HepG2 (cell line): Measurements from ENCODE around the gene ADARB2. TPM values are rescaled to one million over a fixed set of nuclear protein-coding genes. Genes with fewer than 3 reads are reported as not detected.
A peak's percentile ranks its signal among the peaks of the same experiment; 100 is the strongest.

Experiments
- CBX2 ChIP-seq, 2 experiments: fragments of 200-600 bp in 1 of 2; sonication (generic); formaldehyde crosslinking in 1 of 2; IDR thresholded peaks; 2 replicates each; pipeline versions ENCODE4 v1.7.0 to v1.8.1; 2018 to 2022; ENCODE audit warnings: low read depth in 2 of 2, low read length in 1 of 2, mild to moderate bottlenecking in 1 of 2, missing genetic modification reagents in 1 of 2
- CREBL2 ChIP-seq: sonication (generic); formaldehyde crosslinking; IDR thresholded peaks from 2 replicates; pipeline ENCODE4 v1.8.1; 2023; ENCODE audit warnings: missing genetic modification reagents, mild to moderate bottlenecking, borderline replicate concordance
- GZF1 ChIP-seq: sonication (generic); formaldehyde crosslinking; IDR thresholded peaks from 2 replicates; pipeline ENCODE4 v1.5.1; 2020; ENCODE audit warnings: mild to moderate bottlenecking, missing genetic modification reagents
- KDM5B ChIP-seq: sonication (generic); formaldehyde crosslinking; IDR thresholded peaks from 2 replicates; pipeline ENCODE4 v1.4.0; 2020; ENCODE audit warnings: missing genetic modification reagents, mild to moderate bottlenecking, borderline replicate concordance
- KLF15 ChIP-seq: sonication (generic); formaldehyde crosslinking; IDR thresholded peaks from 2 replicates; pipeline ENCODE4 v1.8.1; 2023; ENCODE audit warnings: borderline replicate concordance, mild to moderate bottlenecking, inconsistent platforms, missing genetic modification reagents, mixed read lengths
- KMT2B ChIP-seq: IDR thresholded peaks from 2 replicates; pipeline ENCODE4 v1.6.1; 2016; ENCODE audit warnings: missing genetic modification reagents, missing compliant biosample characterization
- RBM22 ChIP-seq: fragments of 200-400 bp; formaldehyde crosslinking; optimal IDR thresholded peaks from 2 replicates; pipeline ENCODE3; 2017; ENCODE audit warnings: mild to moderate bottlenecking, low read length, moderate library complexity
- TBP ChIP-seq: sonication (generic); formaldehyde crosslinking; IDR thresholded peaks from 2 replicates; pipeline ENCODE4 v1.5.0; 2020; ENCODE audit warnings: missing genetic modification reagents
- TCF7 ChIP-seq: sonication (generic); IDR thresholded peaks from 2 replicates; pipeline ENCODE4 v1.6.1; 2016; ENCODE audit warnings: antibody characterized with exemption, low read depth
- TFE3 ChIP-seq: IDR thresholded peaks from 2 replicates; pipeline ENCODE4 v1.6.1; 2016
- TRAFD1 ChIP-seq: sonication (generic); formaldehyde crosslinking; IDR thresholded peaks from 2 replicates; pipeline ENCODE4 v1.5.1; 2020; ENCODE audit warnings: missing genetic modification reagents, mild to moderate bottlenecking, borderline replicate concordance
- TSC22D2 ChIP-seq: sonication (generic); formaldehyde crosslinking; IDR thresholded peaks from 2 replicates; pipeline ENCODE4 v1.5.1; 2020; ENCODE audit warnings: missing genetic modification reagents, mild to moderate bottlenecking, borderline replicate concordance
- YEATS2 ChIP-seq: sonication (generic); formaldehyde crosslinking; IDR thresholded peaks from 2 replicates; pipeline ENCODE4 v1.4.0; 2020; ENCODE audit warnings: missing genetic modification reagents, borderline replicate concordance
- ZBTB10 ChIP-seq: sonication (generic); formaldehyde crosslinking; IDR thresholded peaks from 2 replicates; pipeline ENCODE4 v1.4.0; 2020; ENCODE audit warnings: missing genetic modification reagents, borderline replicate concordance
- ZBTB49 ChIP-seq: sonication (generic); formaldehyde crosslinking; IDR thresholded peaks from 2 replicates; pipeline ENCODE4 v1.4.0; 2020; ENCODE audit warnings: missing genetic modification reagents, borderline replicate concordance
- ZFX ChIP-seq: sonication (generic); formaldehyde crosslinking; IDR thresholded peaks from 2 replicates; pipeline ENCODE4 v1.4.0; 2020; ENCODE audit warnings: mild to moderate bottlenecking, low read depth, missing genetic modification reagents, moderate library complexity
- ZMYM4 ChIP-seq: sonication (generic); formaldehyde crosslinking; IDR thresholded peaks from 2 replicates; pipeline ENCODE4 v1.8.1; 2023; ENCODE audit warnings: mild to moderate bottlenecking, missing genetic modification reagents
- ZNF354B ChIP-seq: sonication (generic); formaldehyde crosslinking; IDR thresholded peaks from 2 replicates; pipeline ENCODE4 v1.8.0; 2022; ENCODE audit warnings: mild to moderate bottlenecking, missing genetic modification reagents
- ZNF468 ChIP-seq: sonication (generic); formaldehyde crosslinking; IDR thresholded peaks from 2 replicates; pipeline ENCODE4 v1.8.0; 2022; ENCODE audit warnings: mild to moderate bottlenecking, moderate library complexity, missing genetic modification reagents
- ZNF567 ChIP-seq: sonication (generic); formaldehyde crosslinking; IDR thresholded peaks from 2 replicates; pipeline ENCODE4 v1.8.1; 2023; ENCODE audit warnings: mild to moderate bottlenecking, missing genetic modification reagents, borderline replicate concordance
- ZNF616 ChIP-seq: sonication (generic); formaldehyde crosslinking; IDR thresholded peaks from 2 replicates; pipeline ENCODE4 v1.5.0; 2020; ENCODE audit warnings: low read depth, mild to moderate bottlenecking, missing genetic modification reagents
- ZNF775 ChIP-seq: sonication (generic); formaldehyde crosslinking; IDR thresholded peaks from 2 replicates; pipeline ENCODE4 v1.4.0; 2020; ENCODE audit warnings: missing genetic modification reagents, mild to moderate bottlenecking, moderate library complexity, borderline replicate concordance
- polyA plus RNA-seq, 8 experiments: library from polyadenylated mRNA; depleted of rRNA in 3 of 8; stranded (reverse) in 7 of 8; unstranded in 1 of 8; fragments of >200 nt; fragmentation: Illumina TruSeq in 4 of 8; extraction: Trizol in 4 of 8; gene quantifications; 2 replicates each; pipeline versions ENCODE4 v1.2.1 to v1.2.3, GENCODE V29; 2011 to 2016; ENCODE audit warnings: low read depth in 4 of 8, missing spikeins in 1 of 8, mixed read lengths in 1 of 8; ENCODE audit not compliant: insufficient read depth in 1 of 8
- total RNA-seq, 5 experiments: library from RNA; depleted of rRNA; stranded (reverse); fragments of >200 nt; fragmentation: Illumina TruSeq; extraction: Trizol; gene quantifications; 2 replicates each; pipeline ENCODE4 v1.2.3, GENCODE V29; 2016; ENCODE audit warnings: low read depth in 1 of 5

The ADARB2 gene
- total and polyA plus RNA-seq, 2 of the 13 experiments (the other 11 are each of a cell fraction or from before 2014, with no cell fraction given), result not detected

- TF ChIP-seq TSC22D2 (CRISPR knock-in tag) (no peak), ZFX (CRISPR knock-in tag) (0 out of 2 replicates have a peak, but pooled peaks have one; percentile 26), TCF7 (no peak), KDM5B (CRISPR knock-in tag) (no peak), ZMYM4 (CRISPR knock-in tag) (peak; percentile 34; the same call in 1 of the 2 replicates), CBX2 (IDR thresholded peaks at IDR 0.05; ENCODE audit: low read depth, low read length) (no peak), CBX2 (CRISPR knock-in tag; IDR thresholded peaks at IDR 0.05; ENCODE audit: low read depth) (no peak), ZBTB49 (CRISPR knock-in tag) (no peak), ZBTB10 (no peak), ZNF354B (CRISPR knock-in tag) (no peak), TRAFD1 (CRISPR knock-in tag) (no peak), ZNF567 (no peak), KMT2B (no peak), ZNF468 (CRISPR knock-in tag) (no peak), RBM22 (no peak), GZF1 (CRISPR knock-in tag) (no peak), ZNF616 (CRISPR knock-in tag) (no peak), TFE3 (CRISPR knock-in tag) (peak; percentile 69), CREBL2 (no peak), KLF15 (no peak), ZNF775 (CRISPR knock-in tag) (no peak), YEATS2 (CRISPR knock-in tag) (no peak; the same call in 1 of the 2 replicates), TBP (CRISPR knock-in tag) (no peak)
Observed at GRCh38 chr10:1369665-1370064, 367.7 kb downstream of the ADARB2 start (continued).
